Endothelial cell of umbilical vein (primary cell): ENCODE results near the gene FARP2.

ENCODE experiments used
- CTCF ChIP-seq, 2 donors: IDR thresholded peaks; 1 replicate in 1 of 2; 2 replicates in 1 of 2; pipeline ENCODE4 v1.5.1; 2011; ENCODE audit warnings: low read length in 2 of 2, mild to moderate bottlenecking in 2 of 2, moderate library complexity in 2 of 2, control low read depth in 1 of 2, inconsistent platforms in 1 of 2, low read depth in 1 of 2; ENCODE audit not compliant: insufficient read depth in 1 of 2; ENCODE audit errors: extremely low read depth in 1 of 2
- EZH2 ChIP-seq: IDR thresholded peaks from 2 replicates; pipeline ENCODE4 v1.6.1; 2012; ENCODE audit warnings: borderline replicate concordance, low read depth, mild to moderate bottlenecking, moderate library complexity, low read length, inconsistent platforms; ENCODE audit not compliant: severe bottlenecking
- JUN ChIP-seq: IDR thresholded peaks from 2 replicates; pipeline ENCODE4 v1.6.1; 2011; ENCODE audit warnings: borderline replicate concordance, low read depth; ENCODE audit not compliant: insufficient read length, insufficient read depth
- MAX ChIP-seq: IDR thresholded peaks from 2 replicates; pipeline ENCODE4 v1.6.1; 2011; ENCODE audit not compliant: insufficient read depth, insufficient read length

GRCh38 chr2:241509155-241509784 lies 153.2 kb downstream of the FARP2 start:
- TF ChIP-seq CTCF (IDR thresholded peaks at IDR 0.05; ENCODE audit: extremely low read depth in 1 of 2, insufficient read depth in 1 of 2, low read depth in 1 of 2, low read length in 2 of 2) (no peak), EZH2 (no peak), MAX (no peak), JUN (no peak)
